Ovary (tissue), 10 donors: ENCODE results near the gene CDC25C. TPM values are rescaled to one million over a fixed set of nuclear protein-coding genes. Genes with fewer than 3 reads are reported as not detected.

ENCODE experiments used
- DNase-seq, 5 donors: peaks; one replicate each; pipeline ENCODE4 v3.0.0-alpha.2; 2019 to 2020
- H3K27ac ChIP-seq, 2 donors: fragments of 200-600 bp; one replicate each; pipeline versions ENCODE4 v1.5.1 to v1.8.0; 2019 to 2022
- H3K27me3 ChIP-seq: fragments of 200-600 bp; one replicate; pipeline ENCODE4 v1.8.0; 2022
- H3K36me3 ChIP-seq: fragments of 200-600 bp; sonication (generic); one replicate; pipeline ENCODE4 v1.5.1; 2019
- H3K4me1 ChIP-seq: one replicate; pipeline ENCODE4 v1.8.1; 2013; ENCODE audit warnings: mild to moderate bottlenecking, moderate library complexity; ENCODE audit not compliant: insufficient read depth
- H3K4me3 ChIP-seq: fragments of 200-600 bp; sonication (generic); one replicate; pipeline ENCODE4 v1.5.1; 2017
- H3K9me3 ChIP-seq, 2 donors: fragments of 200-600 bp in 1 of 2; sonication (generic) in 1 of 2; one replicate each; pipeline versions ENCODE4 v1.5.1 to v1.8.1; 2013 to 2019; ENCODE audit warnings: mild to moderate bottlenecking in 1 of 2, moderate library complexity in 1 of 2
- CTCF ChIP-seq, 3 donors: fragments of 450-650 bp in 2 of 3; fragments of 200-600 bp in 1 of 3; IDR thresholded peaks; one replicate each; pipeline versions ENCODE4 v1.5.1 to v1.8.0; 2016 to 2022; ENCODE audit warnings: antibody characterized with exemption in 3 of 3, mild to moderate bottlenecking in 1 of 3
- EP300 ChIP-seq: sonication (generic); formaldehyde crosslinking; IDR thresholded peaks from one replicate; pipeline ENCODE4 v1.6.1; 2017; ENCODE audit warnings: antibody characterized with exemption
- POLR2A ChIP-seq: fragments of 450-650 bp; IDR thresholded peaks from one replicate; pipeline ENCODE4 v1.6.1; 2017; ENCODE audit warnings: antibody characterized with exemption, mild to moderate bottlenecking, moderate library complexity
- WGBS, 3 donors: extraction: QIAGEN DNeasy Blood & Tissue Kit in 1 of 3; methylation state at CpG; one replicate each; pipeline versions ENCODE4 v1.1.5 to v1.1.7; 2013 to 2017; 5-methylcytosine and 5-hydroxymethylcytosine counted together
- intact Hi-C, 4 donors: fragments of 100-400 bp; cut with DNase I; formaldehyde crosslinking; loops; one replicate each; pipeline versions ENCODE4 v1.11.0 to v1.15.1; 2022 to 2023
- long read RNA-seq, 3 donors: library from polyadenylated mRNA in 2 of 3; unstranded in 2 of 3; transcript quantifications; one replicate each; pipeline ENCODE4 v2.0.0 and lab custom pipeline, GENCODE V29; 2021 to 2026
- polyA plus RNA-seq, 2 donors: library from polyadenylated mRNA; stranded (reverse); fragments of 200-250 nt in 1 of 2; fragments of 350-450 nt in 1 of 2; fragmentation: Illumina TruSeq in 1 of 2; extraction: RNeasy Lipid Tissue Mini Kit (QIAGEN cat#74804) in 1 of 2; gene quantifications; one replicate each; pipeline ENCODE4 v1.2.3, GENCODE V29; 2013 to 2014
- total RNA-seq, 7 donors: library from RNA; depleted of rRNA in 2 of 7; stranded (reverse); fragments of >200 nt in 2 of 7; fragmentation: NEBNext Ultra II Directional in 3 of 7; extraction: Animal tissue kit (Norgen Biotek cat#: 25700) in 3 of 7; gene quantifications; one replicate each; pipeline versions ENCODE4 v1.1.0 to v1.2.4, GENCODE V29; 2016 to 2023
- donor health status: DM: no; HTN: no; CAD: no; lungs with moderate emphysema.
- donor health status: DM: no; HTN: no; CAD: no.
- donor health status: Bipolar disorder and iron deficiency.
- donor health status: DM: yes; HTN: yes; CAD: no.
- donor health status: DM: no; HTN: no; CAD: no.
- donor health status: DM: yes; HTN: yes; CAD: no.

The CDC25C gene
- under 1 TPM in 2 of 7 donors, not detected in 5; 0.13 to 0.23 TPM for total RNA-seq
- polyA plus RNA-seq: under 1 TPM; 0.06 to 0.30 TPM
- long read RNA-seq, donor 1, partial matches to known transcripts: 0 of 1 reads
- long read RNA-seq, donor 1, other reads (novel, unspliced or antisense): 1 of 1 reads
- long read RNA-seq, donor 2, partial matches to known transcripts: 97 of 110 reads
- long read RNA-seq, donor 2, other reads (novel, unspliced or antisense): 11 of 110 reads
- long read RNA-seq, donor 3: 0 reads

- Histone ChIP-seq H3K36me3 (no peaks in the 10 kb centered on the region), H3K27me3 (no peaks in the 10 kb centered on the region), H3K4me3 (peak within 1 kb of the TSS; percentile 36), H3K27ac (no peak within 1 kb of the TSS), H3K4me1 (no peaks in the 10 kb centered on the region), H3K9me3 (no peaks in the 10 kb centered on the region)
- intact Hi-C loops: no loop called here
- DNase-seq: peak; percentile 95 to 97 (median 96)
- TF ChIP-seq POLR2A: no peak
- TF ChIP-seq EP300: no peak
- TF ChIP-seq CTCF (IDR thresholded peaks at IDR 0.05): no peak
- WGBS, 3 donors: 0% methylated on average over 55 of the region's 55 CpGs
These were observed at the start of gene CDC25C for GRCh38 chr5:138331449-138332368. Gene CDC25C, minus strand, starts transcription at chr5:138331804. Its CDS starts 624 bp downstream, at chr5:138331180.

- no peak for DNase-seq
- 73 to 77% (median 76%) methylated on average over 5 of the region's 5 CpGs for WGBS, 3 donors
- H3K36me3 ChIP-seq: no peaks in the 10 kb centered on the region
- TF ChIP-seq CTCF (IDR thresholded peaks at IDR 0.05) (no peak), EP300 (no peak), POLR2A (no peak)
- intact Hi-C loops: no loop called here
- H3K27me3 ChIP-seq: no peaks in the 10 kb centered on the region
- no peak overlapping the region for H3K4me3 ChIP-seq
- H3K4me1 ChIP-seq: no peaks in the 10 kb centered on the region
- no peak overlapping the region for H3K27ac ChIP-seq
- H3K9me3 ChIP-seq: no peaks in the 10 kb centered on the region
These were observed 41.0 kb upstream of the CDC25C start for GRCh38 chr5:138372653-138373052.

GRCh38 chr5:138372225-138372624, 40.6 kb upstream of the CDC25C start:
- Histone ChIP-seq H3K4me3 (no peak overlapping the region), H3K9me3 (no peaks in the 10 kb centered on the region), H3K27me3 (no peaks in the 10 kb centered on the region), H3K36me3 (no peaks in the 10 kb centered on the region), H3K4me1 (no peaks in the 10 kb centered on the region), H3K27ac (no peak overlapping the region)
- DNase-seq: no peak
- no peak for TF ChIP-seq CTCF (IDR thresholded peaks at IDR 0.05)
- 79 to 80% (median 79%) methylated on average over 1 of the region's 1 CpG for WGBS, 3 donors
- intact Hi-C loops: no loop called here

- intact Hi-C loops: no loop called here
- Histone ChIP-seq H3K4me1 (peaks cover 2% of the 10 kb centered on the region), H3K36me3 (no peaks in the 10 kb centered on the region), H3K9me3 (no peaks in the 10 kb centered on the region), H3K27ac (no peak overlapping the region), H3K4me3 (no peak overlapping the region), H3K27me3 (no peaks in the 10 kb centered on the region)
- 81 to 91% (median 90%) methylated on average over 2 of the region's 2 CpGs for WGBS, 3 donors
- no peak for DNase-seq
- TF ChIP-seq POLR2A: no peak
- TF ChIP-seq CTCF (IDR thresholded peaks at IDR 0.05): no peak
- TF ChIP-seq EP300: no peak
These were observed 39.9 kb upstream of the CDC25C start for GRCh38 chr5:138371454-138371853.
